CD4-positive, alpha-beta T cell (primary cell): Measurements from ENCODE around the gene PGM5. TPM values are rescaled to one million over a fixed set of nuclear protein-coding genes. Genes with fewer than 3 reads are reported as not detected.

ENCODE experiments used
- ATAC-seq: fragments of 200-7000 bp; cut with Tn5 transposase; one replicate; pipeline ENCODE4 v1.10.0; 2022; ENCODE audit warnings: mild to moderate bottlenecking; ENCODE audit not compliant: poor library complexity
- CTCF ChIA-PET: fragments of 350-600 bp; sonication (Branson Sonifier 250); formaldehyde crosslinking; loops from one replicate; lab custom pipeline; 2021; ENCODE audit warnings: antibody characterized with exemption, inconsistent platforms; lab: Charles Lee
- POLR2A ChIA-PET: fragments of 350-600 bp; sonication (Branson Sonifier 250); formaldehyde crosslinking; loops from one replicate; lab custom pipeline; 2021; ENCODE audit warnings: antibody characterized with exemption, inconsistent platforms; lab: Charles Lee
- DNase-seq, 14 experiments: peaks; one replicate each; pipeline ENCODE4 v3.0.0-alpha.2; 2013 to 2020; ENCODE audit warnings: mixed read lengths in 2 of 14
- H3K27ac ChIP-seq, 2 donors: one replicate each; pipeline versions ENCODE4 v1.5.1 to v1.7.0; 2013; ENCODE audit warnings: low read length in 2 of 2, low read depth in 1 of 2, mild to moderate bottlenecking in 1 of 2
- H3K27me3 ChIP-seq, 2 experiments: 1 replicate in 1 of 2; 2 replicates in 1 of 2; pipeline versions ENCODE4 v1.6.1 to v1.7.0; 2013; ENCODE audit warnings: low read length in 2 of 2, control low read depth in 1 of 2, mild to moderate bottlenecking in 1 of 2, moderate library complexity in 1 of 2; ENCODE audit not compliant: insufficient read depth in 2 of 2, control insufficient read depth in 1 of 2
- H3K36me3 ChIP-seq: one replicate; pipeline ENCODE4 v1.6.1; 2013; ENCODE audit warnings: low read length, control low read depth; ENCODE audit not compliant: insufficient read depth
- H3K4me1 ChIP-seq: one replicate; pipeline ENCODE4 v1.6.1; 2013; ENCODE audit warnings: low read length, control low read depth; ENCODE audit not compliant: insufficient read depth
- H3K4me3 ChIP-seq: one replicate; pipeline ENCODE4 v1.5.1; 2013; ENCODE audit warnings: mild to moderate bottlenecking, low read length, moderate library complexity
- H3K9me3 ChIP-seq, 2 experiments: 1 replicate in 1 of 2; 2 replicates in 1 of 2; pipeline versions ENCODE4 v1.6.1 to v1.7.0; 2013; ENCODE audit warnings: low read length in 2 of 2, mild to moderate bottlenecking in 2 of 2, control low read depth in 1 of 2, moderate library complexity in 1 of 2; ENCODE audit not compliant: control insufficient read depth in 1 of 2, insufficient read depth in 1 of 2
- H3K27ac Mint-ChIP-seq: one replicate; pipeline ENCODE4 v1.8.0; 2020; ENCODE audit warnings: mixed read lengths
- H3K27me3 Mint-ChIP-seq: one replicate; pipeline ENCODE4 v1.8.0; 2021; ENCODE audit warnings: mixed read lengths
- H3K36me3 Mint-ChIP-seq: one replicate; pipeline ENCODE4 v1.8.0; 2021; ENCODE audit warnings: low read depth, mixed read lengths
- H3K4me1 Mint-ChIP-seq: one replicate; pipeline ENCODE4 v1.8.0; 2021; ENCODE audit warnings: low read depth, mixed read lengths
- H3K4me3 Mint-ChIP-seq: one replicate; pipeline ENCODE4 v1.8.0; 2020; ENCODE audit warnings: mild to moderate bottlenecking, mixed read lengths
- H3K9me3 Mint-ChIP-seq: one replicate; pipeline ENCODE4 v1.8.0; 2020; ENCODE audit warnings: mixed read lengths
- CTCF ChIP-seq: fragments of 200-600 bp; IDR thresholded peaks from one replicate; pipeline ENCODE4 v1.8.0; 2022; ENCODE audit warnings: antibody characterized with exemption, mild to moderate bottlenecking
- intact Hi-C, 2 experiments: fragments of 100-400 bp; cut with DNase I in 1 of 2; cut with micrococcal nuclease in 1 of 2; formaldehyde crosslinking; loops; one replicate each; pipeline versions ENCODE4 v1.15.1 to v1.9.0; 2023 to 2025; cut with DNase I, micrococcal nuclease
- total RNA-seq, 174 experiments: library from RNA in 2 of 174; stranded (reverse) in 2 of 174; gene quantifications; one replicate each; pipeline ENCODE4 v1.2.3 and lab custom pipeline; 2021 to 2026

PGM5 gene
- total RNA-seq, 2 experiments from 2014 or later: not detected

GRCh38 chr9:68446836-68447235 lies 90.4 kb downstream of the PGM5 start:
- H3K9me3 ChIP-seq: no peaks in the 10 kb centered on the region
- CTCF ChIA-PET: no interaction called here
- H3K4me3 ChIP-seq: no peak overlapping the region
- Mint-ChIP-seq H3K9me3 (no peaks in the 10 kb centered on the region), H3K4me3 (no peak overlapping the region), H3K27me3 (peaks cover 15% of the 10 kb centered on the region), H3K36me3 (no peaks in the 10 kb centered on the region), H3K4me1 (no peaks in the 10 kb centered on the region), H3K27ac (no peak overlapping the region)
- no peaks in the 10 kb centered on the region for H3K36me3 ChIP-seq
- no peaks in the 10 kb centered on the region for H3K4me1 ChIP-seq
- no peak for DNase-seq
- H3K27ac ChIP-seq: no peak overlapping the region
- H3K27me3 ChIP-seq: no peaks in the 10 kb centered on the region
- POLR2A ChIA-PET: no interaction called here
- TF ChIP-seq CTCF: no peak
- intact Hi-C loops: loop anchor here in 1 of 2 experiments (5.0 to 10.0 kb wide), 2 partner anchors 35 to 58 kb away; no protein-coding TSS in a partner anchor
- ATAC-seq: no peak

DNA sequence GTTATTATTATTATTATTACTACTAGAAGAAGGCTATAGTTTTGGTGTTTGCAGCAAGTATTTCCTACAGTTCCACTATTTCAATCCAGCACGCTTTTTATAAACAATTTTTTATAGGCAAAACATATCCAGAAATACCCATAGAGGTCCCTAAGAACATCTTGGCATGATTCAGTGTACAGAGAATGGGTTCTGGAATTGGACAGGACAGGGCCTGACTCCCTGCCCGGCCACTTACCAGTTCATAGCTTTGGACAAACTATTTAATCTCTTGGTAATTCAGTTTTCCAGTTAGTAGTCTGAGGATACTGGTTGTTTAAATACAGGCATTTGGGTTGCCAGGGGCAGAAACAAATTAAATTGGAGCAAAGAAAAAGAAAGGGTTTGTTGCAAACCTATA lies 91.2 kb downstream of the PGM5 start:
- no peak overlapping the region for H3K27ac Mint-ChIP-seq
- intact Hi-C loops: loop anchor here in 1 of 2 experiments (5.0 to 10.0 kb wide), 2 partner anchors 35 to 57 kb away; no protein-coding TSS in a partner anchor
- Histone ChIP-seq H3K36me3 (no peaks in the 10 kb centered on the region), H3K27ac (no peak overlapping the region), H3K4me1 (no peaks in the 10 kb centered on the region), H3K9me3 (no peaks in the 10 kb centered on the region), H3K27me3 (no peaks in the 10 kb centered on the region), H3K4me3 (no peak overlapping the region)
- POLR2A ChIA-PET: no interaction called here
- no peak overlapping the region for H3K4me3 Mint-ChIP-seq
- no peaks in the 10 kb centered on the region for H3K36me3 Mint-ChIP-seq
- DNase-seq (no peak), ATAC-seq (no peak)
- H3K27me3 Mint-ChIP-seq: peaks cover 19% of the 10 kb centered on the region
- H3K9me3 Mint-ChIP-seq: no peaks in the 10 kb centered on the region
- no peaks in the 10 kb centered on the region for H3K4me1 Mint-ChIP-seq
- TF ChIP-seq CTCF: no peak
- CTCF ChIA-PET: no interaction called here

GRCh38 chr9:68454579-68455334 lies 98.3 kb downstream of the PGM5 start:
- no peak overlapping the region for H3K4me3 Mint-ChIP-seq
- peaks cover 12% of the 10 kb centered on the region for H3K27me3 Mint-ChIP-seq

More at GRCh38 chr9:68454579-68455334, 98.3 kb downstream of the PGM5 start:
- TF ChIP-seq CTCF: no peak
- Mint-ChIP-seq H3K4me1 (no peaks in the 10 kb centered on the region), H3K27ac (no peak overlapping the region), H3K36me3 (no peaks in the 10 kb centered on the region), H3K9me3 (no peaks in the 10 kb centered on the region)
- Histone ChIP-seq H3K4me1 (no peaks in the 10 kb centered on the region), H3K27me3 (no peaks in the 10 kb centered on the region), H3K27ac (no peak overlapping the region), H3K9me3 (no peaks in the 10 kb centered on the region), H3K4me3 (no peak overlapping the region), H3K36me3 (no peaks in the 10 kb centered on the region)
- DNase-seq (no peak), ATAC-seq (no peak)
- POLR2A ChIA-PET: no interaction called here
- CTCF ChIA-PET: no interaction called here
- intact Hi-C loops: no loop called here
